ENCODE measurements around the gene ALDH6A1.

DNA sequence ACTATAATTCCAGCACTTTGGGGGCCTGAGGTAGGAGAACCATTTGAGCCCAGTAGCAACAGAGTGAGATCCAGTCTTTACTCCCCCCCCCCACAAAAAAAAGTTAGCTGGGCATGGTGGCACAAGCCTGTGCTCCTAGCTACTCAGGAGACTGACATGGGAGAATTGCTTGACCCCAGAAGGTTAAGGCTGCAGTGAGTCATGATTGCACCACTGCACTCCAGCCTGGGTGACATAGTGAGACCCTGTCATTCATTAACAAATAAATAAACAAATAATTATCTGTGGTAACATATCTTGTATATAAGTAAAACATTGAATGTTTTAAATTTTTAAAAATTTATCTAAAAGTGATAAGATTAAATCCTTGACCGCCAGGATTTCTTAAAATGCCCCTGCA, 70.0 kb downstream of the ALDH6A1 start:
- TF ChIP-seq, protein P1, sequence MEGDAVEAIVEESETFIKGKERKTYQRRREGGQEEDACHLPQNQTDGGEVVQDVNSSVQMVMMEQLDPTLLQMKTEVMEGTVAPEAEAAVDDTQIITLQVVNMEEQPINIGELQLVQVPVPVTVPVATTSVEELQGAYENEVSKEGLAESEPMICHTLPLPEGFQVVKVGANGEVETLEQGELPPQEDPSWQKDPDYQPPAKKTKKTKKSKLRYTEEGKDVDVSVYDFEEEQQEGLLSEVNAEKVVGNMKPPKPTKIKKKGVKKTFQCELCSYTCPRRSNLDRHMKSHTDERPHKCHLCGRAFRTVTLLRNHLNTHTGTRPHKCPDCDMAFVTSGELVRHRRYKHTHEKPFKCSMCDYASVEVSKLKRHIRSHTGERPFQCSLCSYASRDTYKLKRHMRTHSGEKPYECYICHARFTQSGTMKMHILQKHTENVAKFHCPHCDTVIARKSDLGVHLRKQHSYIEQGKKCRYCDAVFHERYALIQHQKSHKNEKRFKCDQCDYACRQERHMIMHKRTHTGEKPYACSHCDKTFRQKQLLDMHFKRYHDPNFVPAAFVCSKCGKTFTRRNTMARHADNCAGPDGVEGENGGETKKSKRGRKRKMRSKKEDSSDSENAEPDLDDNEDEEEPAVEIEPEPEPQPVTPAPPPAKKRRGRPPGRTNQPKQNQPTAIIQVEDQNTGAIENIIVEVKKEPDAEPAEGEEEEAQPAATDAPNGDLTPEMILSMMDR (IDR thresholded peaks at IDR 0.05) = no peak
- no peak for TF ChIP-seq POLR2A (IDR thresholded peaks at IDR 0.05)

All from lower leg skin (tissue), 3 donors.